HG02973 (cell line): ENCODE measurements around the gene SRRM3.
"Not testable (repeated sequence)": the region's sequence is repeated elsewhere in the genome, so short reads cannot be mapped to it uniquely, and the experiment has no call there.

ENCODE experiments used
- ATAC-seq: cut with Tn5 transposase; IDR thresholded peaks from one replicate; pipeline ENCODE4 v1.9.1; 2021; ENCODE audit warnings: moderate library complexity; ENCODE audit not compliant: unreplicated experiment

Gene SRRM3

DNA sequence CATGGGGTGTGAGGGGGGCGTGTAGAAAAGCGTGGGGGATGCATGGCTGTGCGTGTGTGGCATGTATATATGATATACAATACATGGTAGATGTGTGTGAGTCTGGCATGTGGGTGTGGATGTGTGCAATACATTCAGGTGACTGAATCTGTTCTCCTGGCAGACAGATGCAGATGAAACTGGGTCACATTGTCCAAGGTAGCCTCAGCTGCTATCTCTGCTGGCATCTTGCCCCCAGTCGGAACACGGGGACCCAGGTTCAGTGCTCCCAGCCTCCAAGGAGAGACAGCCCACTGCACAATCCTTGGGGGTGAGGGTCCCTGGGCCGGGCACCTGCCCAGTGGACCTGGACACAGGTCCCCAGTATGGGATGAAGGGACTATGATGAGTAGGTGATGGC, 12.4 kb upstream of the SRRM3 start:
- no peak for ATAC-seq

DNA sequence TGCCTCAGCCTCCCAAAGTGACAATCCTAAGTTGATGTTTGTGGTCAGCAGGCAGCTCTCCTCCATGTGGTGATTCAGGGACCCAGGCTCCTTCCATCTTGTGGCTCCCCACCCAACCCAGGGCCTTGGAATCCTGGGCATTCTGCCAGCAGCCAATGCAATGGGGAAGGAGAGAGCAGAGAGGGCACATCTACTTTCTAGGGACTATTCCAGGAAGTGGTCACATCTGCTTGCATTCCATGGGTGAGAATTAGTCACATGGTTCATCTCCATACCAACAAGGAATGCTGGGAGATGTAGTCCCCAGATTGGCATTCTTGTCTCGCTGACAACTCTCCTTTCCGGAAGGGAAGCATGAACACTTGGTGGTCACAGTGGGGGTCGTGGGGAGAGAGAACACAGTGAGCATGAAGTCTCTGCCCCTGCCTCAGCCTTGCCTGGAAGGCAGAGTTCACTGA, 9.9 kb upstream of the SRRM3 start:
- no peak for ATAC-seq

DNA sequence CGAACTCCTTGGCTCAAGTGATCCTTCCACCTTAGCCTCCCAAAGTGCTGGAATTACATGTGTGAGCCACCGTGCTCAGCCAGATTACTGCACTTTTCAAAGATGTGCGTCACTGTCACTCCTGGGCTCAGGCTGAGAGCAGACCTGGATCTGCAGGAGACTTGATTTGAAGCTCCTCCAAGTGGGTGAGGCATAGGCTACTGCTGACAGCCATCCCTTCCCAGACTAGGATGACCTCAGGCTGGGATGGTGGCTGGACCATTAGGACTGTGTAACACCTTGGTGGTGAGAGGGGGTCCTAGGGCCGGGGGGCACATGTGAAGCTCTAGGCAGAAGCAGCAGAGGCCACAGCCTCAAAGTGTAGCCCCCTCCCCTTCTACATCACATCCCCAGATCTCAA, 8.2 kb upstream of the SRRM3 start:
- ATAC-seq, result no peak

DNA sequence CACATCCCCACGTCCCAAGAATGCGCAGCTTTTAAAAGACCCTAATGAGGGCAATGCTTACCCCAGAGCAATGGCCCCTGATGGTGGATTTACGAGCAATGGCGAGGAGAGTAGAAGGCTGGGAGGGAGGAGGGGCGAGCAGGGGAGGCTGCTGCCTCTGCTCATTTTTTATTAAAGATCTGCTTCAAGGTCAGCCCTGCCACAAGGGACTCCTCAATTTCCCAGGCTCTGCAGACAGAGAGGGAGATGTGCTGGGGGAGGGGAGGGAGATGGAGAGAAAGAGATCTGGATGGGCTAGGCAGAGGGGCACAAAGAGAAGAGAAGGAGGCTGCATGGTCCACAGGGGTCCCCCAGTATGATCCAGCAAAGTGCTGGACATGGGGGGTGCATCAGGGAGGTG, 7.8 kb upstream of the SRRM3 start:
- ATAC-seq, result no peak

DNA sequence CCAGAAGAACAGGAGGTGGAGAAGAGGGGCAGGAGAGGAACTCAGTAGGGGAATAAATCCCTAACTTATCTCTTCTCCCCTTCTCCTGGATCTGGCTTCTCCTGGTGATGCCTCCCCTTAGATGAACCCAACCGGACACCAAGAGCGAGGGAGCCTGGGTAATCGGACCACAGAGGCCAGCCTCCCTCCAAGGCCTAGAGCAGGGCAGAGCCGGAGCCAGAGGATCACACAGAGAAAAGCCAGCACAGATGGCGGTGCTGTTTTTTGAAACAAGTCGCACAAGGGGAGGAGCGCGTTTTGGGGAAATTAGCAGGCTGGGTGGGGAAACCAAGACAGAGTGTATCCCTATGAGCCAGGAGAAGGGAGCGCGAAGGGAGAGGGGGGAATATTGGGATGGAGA, 4.9 kb upstream of the SRRM3 start:
- ATAC-seq, result no peak

DNA sequence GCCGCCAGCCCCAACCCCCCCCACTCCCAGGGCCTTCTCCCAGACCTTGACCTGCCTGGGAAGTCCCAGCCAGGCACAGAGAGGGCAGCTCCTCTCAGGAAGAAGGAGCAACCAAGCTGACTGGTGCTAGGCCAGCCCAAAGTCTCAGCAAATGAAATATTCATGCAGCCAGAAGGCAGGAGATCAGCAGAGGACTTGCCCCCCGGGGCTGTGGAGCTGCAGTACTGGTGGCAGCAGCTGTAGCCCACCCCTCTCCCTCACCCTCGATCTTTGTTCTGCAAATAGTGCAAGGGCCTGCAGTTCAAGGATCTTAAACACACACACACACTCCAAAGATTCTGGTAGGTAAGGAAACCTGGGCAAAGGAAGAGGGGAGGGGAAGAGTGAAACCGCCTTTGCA, 3.5 kb upstream of the SRRM3 start:
- ATAC-seq, result no peak

DNA sequence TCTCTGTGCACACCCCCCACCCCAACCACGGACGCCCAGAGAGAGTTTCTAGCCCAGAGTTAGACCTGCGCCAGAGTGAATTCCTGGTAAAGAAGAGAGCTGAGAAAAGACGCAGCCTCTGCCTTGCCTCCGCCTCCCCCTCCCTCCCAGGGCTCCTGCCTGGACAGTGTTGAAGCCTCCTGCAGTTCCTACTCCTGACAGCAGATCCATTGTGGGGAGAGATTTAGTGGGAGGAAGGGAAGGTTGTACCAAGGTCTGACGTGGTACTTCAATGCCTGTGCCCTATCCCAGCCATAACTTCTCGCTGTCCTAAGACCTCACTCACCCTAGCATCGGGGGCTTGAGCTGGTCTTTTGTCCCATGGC, 952 bp downstream of the SRRM3 start:
- no peak for ATAC-seq

DNA sequence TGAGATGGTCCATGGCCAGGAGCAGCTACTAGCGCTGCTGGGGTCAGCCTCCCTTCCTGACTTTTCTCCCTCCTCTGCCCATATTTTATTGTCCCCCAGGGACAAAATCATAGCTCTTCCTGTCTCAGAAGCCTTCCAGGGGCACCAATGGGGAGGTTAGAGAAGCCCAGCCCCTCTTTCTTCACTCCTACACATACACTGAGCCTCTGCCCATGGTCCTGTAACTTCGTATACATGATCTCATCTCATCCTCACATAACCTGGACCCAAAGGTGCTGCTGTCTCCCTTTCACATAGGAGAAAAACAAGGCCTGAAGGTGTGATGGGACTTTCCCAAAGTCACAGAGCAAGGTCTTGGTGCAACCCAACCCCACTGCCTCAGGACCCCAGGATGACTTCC, 2.5 kb downstream of the SRRM3 start:
- ATAC-seq, result no peak

DNA sequence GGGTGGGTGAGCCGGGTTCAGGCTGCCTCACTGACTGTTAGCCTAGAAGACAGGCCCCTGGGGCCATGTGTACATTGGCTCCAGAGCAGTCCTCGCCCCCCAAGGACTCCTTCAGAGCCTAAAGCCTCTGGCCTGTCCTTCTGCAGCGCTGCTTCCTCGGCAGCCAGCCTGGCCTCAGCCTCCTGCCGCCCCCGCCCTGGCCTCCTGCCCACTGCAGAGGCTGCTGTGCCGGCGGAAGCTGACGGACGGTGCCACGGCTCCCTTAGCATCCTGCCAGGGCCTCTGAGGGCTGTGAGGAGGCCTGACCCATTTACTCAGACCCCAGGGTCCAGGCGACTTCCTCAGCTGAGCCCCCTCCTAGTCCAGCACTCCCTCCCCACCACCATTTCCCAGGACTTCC, 4.9 kb downstream of the SRRM3 start:
- ATAC-seq, result no peak

DNA sequence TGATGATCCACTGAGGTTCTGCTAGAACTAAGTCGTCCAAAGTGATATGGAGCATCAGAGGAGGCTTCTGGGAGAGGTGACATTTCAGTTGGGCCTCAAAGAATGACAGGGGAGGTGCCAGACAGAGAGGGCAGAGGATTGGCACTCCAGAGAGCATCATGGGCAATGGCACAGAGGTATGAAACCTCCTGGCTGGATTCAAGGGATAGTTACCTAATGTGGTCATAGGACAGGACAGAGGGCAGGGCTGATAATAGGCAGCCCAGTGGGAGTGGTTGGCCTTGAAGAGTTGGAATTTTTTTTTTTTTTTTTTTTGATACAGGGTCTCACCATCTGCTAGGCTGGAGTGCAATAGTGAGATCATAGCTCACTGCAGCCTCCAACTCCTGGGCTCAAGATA, 7.6 kb downstream of the SRRM3 start:
- no peak for ATAC-seq

DNA sequence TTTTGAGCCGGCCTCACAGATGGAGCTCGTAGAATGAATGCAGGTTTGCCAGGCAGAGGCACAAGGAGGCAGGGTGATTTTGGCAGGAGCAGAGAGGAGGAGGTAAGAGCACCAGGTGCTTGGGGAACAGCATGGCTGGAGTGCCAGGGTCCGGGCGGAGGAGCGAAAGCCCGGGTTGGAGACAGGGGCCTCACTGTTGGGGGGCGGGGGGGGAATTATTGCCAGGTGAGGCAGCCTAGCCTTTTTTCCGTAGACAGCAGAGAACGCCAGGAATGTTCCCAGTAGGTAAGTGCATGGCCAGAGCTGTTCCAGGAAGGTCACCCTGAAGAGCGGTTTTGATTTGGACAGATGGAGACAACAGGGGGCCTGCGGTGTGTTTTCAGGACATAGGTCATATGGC, 9.5 kb downstream of the SRRM3 start:
- no peak for ATAC-seq

DNA sequence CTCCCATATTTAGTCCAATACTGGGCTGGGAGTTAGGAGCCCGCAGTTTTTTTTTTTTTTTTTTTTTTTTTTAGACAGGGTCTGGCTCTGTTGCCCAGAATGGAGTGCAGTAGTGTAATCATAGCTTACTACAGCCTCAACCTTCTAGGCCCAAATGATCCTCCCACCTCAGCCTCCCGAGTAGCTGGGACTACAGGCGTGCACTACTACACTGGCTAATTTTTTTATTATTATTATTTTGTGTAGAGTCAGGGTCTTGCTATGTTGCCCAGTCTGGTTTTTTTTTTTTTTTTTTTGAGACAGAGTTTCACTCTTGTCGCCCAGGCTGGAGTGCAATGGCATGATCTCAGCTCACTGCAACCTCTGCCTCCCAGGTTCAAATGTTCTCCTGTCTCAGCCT, 13.7 kb downstream of the SRRM3 start:
- ATAC-seq, result not testable (repeated sequence)

DNA sequence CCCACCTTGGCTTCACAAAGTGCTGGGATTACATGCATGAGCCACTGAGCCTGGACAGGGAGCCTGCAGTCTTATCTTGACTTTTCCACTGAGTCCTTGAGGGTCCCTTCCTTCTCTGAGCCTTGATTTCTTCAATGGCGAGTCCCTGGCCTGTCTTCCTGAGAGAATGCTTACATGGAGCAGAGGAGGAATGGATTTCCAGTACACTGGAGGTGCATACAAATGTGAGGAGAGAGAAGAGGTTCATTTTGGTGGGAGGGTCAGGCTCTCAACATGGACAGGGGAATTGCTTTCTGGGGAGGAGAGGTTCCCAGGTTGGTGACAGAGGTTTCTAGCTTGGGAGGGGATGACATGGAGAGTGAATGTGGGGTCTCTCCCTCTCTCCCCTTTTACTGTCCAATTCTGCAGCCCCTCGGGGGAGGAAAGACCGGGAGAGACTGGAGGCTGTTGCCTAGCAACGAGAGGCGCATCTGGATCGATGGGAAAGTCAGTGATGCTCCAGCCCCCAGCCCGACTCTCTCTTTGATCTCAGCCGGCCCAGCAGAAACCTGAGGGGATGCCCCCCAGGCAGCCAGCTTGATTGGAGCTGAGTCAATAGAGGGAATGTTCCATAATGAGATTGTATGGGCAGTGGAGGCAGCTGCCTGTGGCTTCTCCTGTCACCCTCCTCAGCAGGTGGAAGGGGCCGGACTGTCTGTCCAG, 14.8 kb downstream of the SRRM3 start:
- ATAC-seq, result no peak

DNA sequence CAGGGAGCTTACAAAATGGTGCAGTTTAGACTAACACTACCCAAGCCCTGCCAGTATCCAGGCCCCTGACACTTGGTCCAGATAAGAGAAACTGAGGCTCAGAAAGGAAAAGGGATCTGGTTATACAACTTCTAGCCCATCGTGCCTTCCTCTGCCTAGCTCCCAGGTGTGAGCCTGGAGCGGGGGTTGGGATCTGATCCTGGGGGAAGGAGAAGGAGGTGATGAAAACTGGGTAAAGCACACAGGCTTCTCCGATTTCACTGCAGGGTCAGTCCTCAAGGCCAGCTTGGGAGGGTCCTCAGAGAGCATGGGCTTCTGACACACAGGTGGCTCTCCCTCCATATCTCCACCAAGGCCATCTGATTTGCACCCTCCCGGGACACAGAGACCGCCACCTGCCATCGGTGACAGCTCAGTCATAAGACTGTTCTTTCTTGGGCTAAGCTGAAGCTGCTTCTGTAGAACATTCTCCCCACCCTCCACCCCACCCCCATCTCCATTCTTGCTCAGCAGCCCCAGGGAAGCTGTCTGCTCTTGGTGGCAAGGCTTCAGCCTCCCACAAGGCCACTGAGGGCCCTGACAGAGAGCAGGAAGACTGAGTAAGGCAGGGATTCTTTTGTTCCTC, 16.4 kb downstream of the SRRM3 start:
- ATAC-seq, result no peak

DNA sequence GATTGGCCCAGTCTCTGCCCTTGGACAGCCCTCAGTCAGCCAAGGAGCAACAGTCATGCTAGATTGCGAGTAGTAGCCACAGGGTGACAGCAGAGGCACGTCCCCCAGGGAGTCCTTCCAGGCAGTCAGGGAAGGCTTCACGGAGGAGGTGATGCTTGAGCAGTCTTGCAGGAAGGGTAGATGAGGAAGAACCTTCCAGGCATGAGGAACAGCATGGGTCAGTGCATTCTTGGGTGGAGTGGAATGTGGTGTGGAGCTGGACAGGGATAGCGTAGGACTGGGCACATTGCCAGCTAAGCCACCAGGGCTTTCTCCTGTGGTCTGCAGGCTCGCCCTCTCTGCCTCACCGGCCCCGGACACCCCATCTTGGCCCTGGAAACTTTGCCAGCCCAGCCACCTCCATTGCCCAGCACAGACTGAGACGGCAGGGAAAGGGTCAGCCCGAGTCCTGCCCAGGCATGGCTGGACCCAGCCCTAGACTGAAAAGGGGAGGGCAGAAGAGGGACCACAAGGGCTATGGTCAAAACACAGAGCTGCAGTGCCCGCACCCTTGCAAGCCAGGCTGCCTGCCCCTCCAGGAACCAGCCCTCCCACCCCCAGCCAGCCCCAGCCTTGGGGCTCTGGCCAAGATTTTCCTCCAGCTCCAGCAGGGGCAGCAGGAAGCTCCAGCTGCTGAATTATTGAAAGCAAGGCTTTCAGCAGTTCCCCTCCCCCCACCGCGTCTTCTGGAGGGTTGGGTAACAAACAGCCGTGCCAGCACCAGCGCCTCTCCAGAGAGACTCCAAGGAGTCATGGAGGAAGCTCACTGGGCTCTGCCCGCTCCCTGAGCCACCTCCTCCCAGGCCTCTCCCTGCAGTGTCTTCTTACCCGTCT, 18.7 kb downstream of the SRRM3 start:
- no peak for ATAC-seq

DNA sequence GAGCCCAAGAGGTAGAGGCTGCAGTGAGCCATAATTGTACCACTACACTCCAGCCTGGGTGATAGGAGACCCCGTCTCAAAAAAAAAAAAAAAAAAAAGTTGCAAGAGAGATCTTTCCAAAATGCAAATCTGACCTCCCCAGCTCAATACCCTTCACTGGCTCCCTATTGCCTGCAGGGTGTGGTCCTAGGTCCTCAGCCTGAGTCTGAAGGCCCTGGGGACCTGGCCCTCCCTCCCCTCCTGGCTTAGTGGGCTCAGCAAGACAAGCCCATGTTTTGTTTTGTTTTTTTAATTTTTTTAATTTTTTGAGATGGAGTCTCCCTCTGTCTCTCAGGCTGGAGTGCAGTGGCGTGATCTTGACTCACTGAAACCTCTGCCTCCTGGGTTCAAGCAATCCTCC, 20.6 kb downstream of the SRRM3 start:
- no peak for ATAC-seq

DNA sequence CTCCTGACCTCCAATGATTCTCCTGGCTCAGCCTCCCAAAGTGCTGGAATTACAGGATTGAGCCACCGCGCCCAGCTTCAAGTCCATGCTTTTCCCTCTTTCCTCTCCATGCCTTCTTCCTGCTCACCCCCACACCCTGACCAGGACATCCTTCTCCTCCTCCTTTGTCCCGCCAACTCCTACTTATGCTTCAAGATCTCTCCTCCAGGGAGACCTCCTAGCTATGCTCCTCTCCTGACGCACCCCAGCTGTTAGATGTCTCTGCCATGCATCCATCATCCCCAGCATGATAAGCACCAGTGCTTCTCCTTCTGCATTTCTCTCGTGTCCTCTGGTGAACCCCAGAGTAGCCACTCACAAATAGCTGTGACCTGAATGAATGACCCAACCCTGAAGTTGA, 21.1 kb downstream of the SRRM3 start:
- ATAC-seq, result no peak

DNA sequence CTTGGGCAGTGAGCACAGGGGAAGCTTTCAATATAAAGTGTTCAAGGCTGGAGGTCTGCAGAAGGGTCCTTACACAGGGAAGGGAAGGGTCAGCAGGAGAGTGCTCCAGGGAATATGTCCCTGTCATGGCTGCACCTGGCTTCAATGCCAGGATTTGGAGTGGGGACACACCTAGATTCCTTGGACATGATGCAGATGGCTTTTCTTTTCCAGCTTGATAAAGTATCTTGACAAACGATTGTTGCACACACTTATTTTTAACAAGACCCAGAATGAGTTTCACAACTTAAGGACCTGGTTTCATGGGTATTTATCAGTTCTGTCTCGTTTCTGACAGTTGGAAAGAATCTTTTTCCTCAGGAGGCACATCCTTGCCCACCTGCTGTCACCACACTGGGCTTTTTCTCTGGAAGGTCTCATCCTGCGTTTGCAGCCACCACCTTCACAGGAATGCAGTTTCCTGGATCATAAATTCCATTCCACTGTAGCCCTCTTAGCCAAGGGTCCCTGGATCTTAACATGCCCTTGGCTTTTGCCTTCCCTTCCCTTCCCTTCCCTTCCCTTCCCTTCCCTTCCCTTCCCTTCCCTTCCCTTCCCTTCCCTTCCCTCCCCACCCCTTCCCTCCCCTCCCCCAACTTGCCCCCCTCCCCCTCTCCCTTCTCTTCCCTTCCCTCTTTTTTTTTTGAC, 21.7 kb downstream of the SRRM3 start:
- no peak for ATAC-seq

DNA sequence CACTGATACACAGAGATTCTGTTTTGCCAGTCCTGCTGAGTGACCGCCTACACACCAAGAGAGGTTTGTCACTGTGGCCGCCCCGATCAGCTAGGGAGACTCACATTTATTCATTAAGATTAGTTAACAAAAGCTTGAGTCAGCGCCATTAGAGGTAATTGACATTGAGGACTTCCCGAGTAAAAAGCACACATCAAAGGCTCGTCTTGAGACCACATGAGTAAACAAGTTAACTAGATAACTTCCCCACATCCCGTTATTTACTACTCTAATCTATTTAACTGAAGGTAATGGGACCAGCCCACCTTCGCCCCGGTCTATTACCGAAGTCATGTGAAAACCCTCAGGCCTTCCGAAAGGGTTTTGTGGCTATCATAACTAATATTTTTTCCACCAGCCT, 23.0 kb downstream of the SRRM3 start:
- ATAC-seq, result no peak

DNA sequence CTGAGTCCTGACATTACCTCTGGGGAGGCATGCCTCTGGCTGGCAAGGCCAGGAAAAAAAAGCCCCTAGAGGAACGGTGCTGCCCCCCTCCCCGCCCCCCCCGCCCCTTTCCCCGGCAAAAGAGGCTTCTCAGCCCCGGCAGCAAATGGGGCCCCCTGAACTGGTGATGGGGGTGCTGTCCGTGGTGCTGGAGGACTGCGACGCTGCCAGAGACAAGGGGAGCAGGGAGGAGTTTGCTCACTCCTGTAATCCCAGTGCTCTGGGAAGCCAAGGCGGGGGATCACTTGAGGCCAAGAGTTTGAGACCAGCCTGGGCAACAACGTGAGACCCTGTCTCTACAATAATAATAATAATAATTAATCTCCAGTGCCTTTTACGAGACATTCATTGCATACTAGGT, 23.7 kb downstream of the SRRM3 start:
- no peak for ATAC-seq

DNA sequence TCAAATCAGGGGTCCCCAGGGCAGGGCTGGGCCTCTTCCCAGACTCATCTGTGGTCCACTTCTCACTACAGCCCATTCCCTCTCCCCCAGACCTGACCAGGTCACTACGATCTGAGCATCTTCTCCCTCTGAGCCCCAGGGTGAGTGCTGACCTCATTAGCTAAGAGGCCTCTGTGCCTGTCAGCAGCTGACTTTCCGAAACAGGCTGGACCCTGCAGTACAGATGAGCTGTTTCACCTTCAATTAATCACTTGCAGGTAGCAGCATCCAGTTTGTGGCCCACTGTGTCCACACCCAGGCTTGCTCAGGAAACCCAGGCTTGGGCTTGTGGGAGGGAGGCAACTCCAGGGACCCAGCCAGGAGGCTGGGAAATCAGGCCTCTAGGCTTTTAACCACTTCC, 24.3 kb downstream of the SRRM3 start:
- ATAC-seq, result no peak
